ENCODE results near the gene DUSP21.

- TF ChIP-seq CTCF (IDR thresholded peaks at IDR 0.05; ENCODE audit: low read length), result no peak
- TF ChIP-seq EZH2phosphoT487 (IDR thresholded peaks at IDR 0.05; ENCODE audit: low read length), result no peak
Measured at GRCh38 chrX:44874420-44875184, 30.8 kb downstream of the DUSP21 start.

Data from MM.1S (cell line).